ENCODE data around the gene ACBD3. TPM values are rescaled to one million over a fixed set of nuclear protein-coding genes. Genes with fewer than 3 reads are reported as not detected.

Gene ACBD3
- total RNA-seq, 4 donors from 2014 or later, result 37.0 to 64.7 (median 52.1) TPM

- no peak for TF ChIP-seq CTCF (IDR thresholded peaks at IDR 0.05)
- no peak for TF ChIP-seq POLR2A (IDR thresholded peaks at IDR 0.05)
- WGBS, 2 donors, result 91 to 94% methylated on average over 2 to 4 of the region's 4 CpGs
- Histone ChIP-seq H3K4me1 (peaks cover 11 to 36% (median 20%) of the 10 kb centered on the region in 3 donors), H3K27ac (no peak overlapping the region), H3K9me3 (no peaks in the 10 kb centered on the region), H3K4me3 (no peak overlapping the region), H3K36me3 (no peaks in the 10 kb centered on the region), H3K27me3 (no peaks in the 10 kb centered on the region)
- intact Hi-C loops (cut with DNase I), result no loop called here
- DNase-seq, result no peak
These were observed 68.2 kb downstream of the ACBD3 start for GRCh38 chr1:226118357-226118756.

GRCh38 chr1:226117330-226117729 is 69.2 kb downstream of the ACBD3 start:
- Histone ChIP-seq H3K9me3 (no peaks in the 10 kb centered on the region), H3K4me3 (no peak overlapping the region), H3K36me3 (no peaks in the 10 kb centered on the region), H3K27ac (no peak overlapping the region), H3K27me3 (no peaks in the 10 kb centered on the region), H3K4me1 (peaks cover 2 to 28% (median 13%) of the 10 kb centered on the region in 3 donors)
- TF ChIP-seq POLR2A (IDR thresholded peaks at IDR 0.05) (no peak), CTCF (IDR thresholded peaks at IDR 0.05) (no peak)
- 78 to 89% methylated on average over 5 to 6 of the region's 6 CpGs for whole genome bisulfite sequencing, 2 donors
- intact Hi-C loops (cut with DNase I), result no loop called here
- DNase-seq, result no peak

- 29 to 61% methylated on average over 3 of the region's 3 CpGs for WGBS, 2 donors
- no peak overlapping the region for H3K4me3 ChIP-seq
- no peaks in the 10 kb centered on the region for H3K9me3 ChIP-seq
- peaks cover 0 to 31% (median 15%) of the 10 kb centered on the region in 3 donors for H3K4me1 ChIP-seq
- intact Hi-C loops (cut with DNase I), result no loop called here
- no peaks in the 10 kb centered on the region for H3K36me3 ChIP-seq
- H3K27ac ChIP-seq, result no peak overlapping the region
- TF ChIP-seq POLR2A (IDR thresholded peaks at IDR 0.05) (no peak), CTCF (IDR thresholded peaks at IDR 0.05) (no peak)
- DNase-seq, result no peak
- no peaks in the 10 kb centered on the region for H3K27me3 ChIP-seq
These were observed 69.9 kb downstream of the ACBD3 start for GRCh38 chr1:226116673-226117072.

- Histone ChIP-seq H3K4me1 (peaks cover 13 to 55% (median 30%) of the 10 kb centered on the region in 3 donors), H3K4me3 (no peak overlapping the region), H3K36me3 (no peaks in the 10 kb centered on the region), H3K27ac (no peak overlapping the region), H3K9me3 (no peaks in the 10 kb centered on the region), H3K27me3 (no peaks in the 10 kb centered on the region)
- WGBS, 2 donors, result 89 to 96% methylated on average over 3 of the region's 3 CpGs
- TF ChIP-seq POLR2A (IDR thresholded peaks at IDR 0.05) (no peak), CTCF (IDR thresholded peaks at IDR 0.05) (no peak)
- DNase-seq, result no peak
- intact Hi-C loops (cut with DNase I), result loop anchor here (5.0 kb wide), 1 partner anchor 115 kb away; the partner anchor contains the start of gene SDE2
These were observed 73.9 kb downstream of the ACBD3 start for GRCh38 chr1:226112626-226113025.

GRCh38 chr1:226111883-226112261 is 74.7 kb downstream of the ACBD3 start:
- Histone ChIP-seq H3K9me3 (no peaks in the 10 kb centered on the region), H3K36me3 (no peaks in the 10 kb centered on the region), H3K4me3 (no peak overlapping the region), H3K4me1 (peaks cover 13 to 62% (median 30%) of the 10 kb centered on the region in 3 donors), H3K27me3 (no peaks in the 10 kb centered on the region), H3K27ac (peak overlapping the region in 2 of 4 donors; percentile 10 to 97)
- TF ChIP-seq CTCF (IDR thresholded peaks at IDR 0.05) (no peak), POLR2A (IDR thresholded peaks at IDR 0.05) (no peak)
- no peak for DNase-seq
- intact Hi-C loops (cut with DNase I), result loop anchor here (5.0 kb wide), 1 partner anchor 115 kb away; the partner anchor contains the start of gene SDE2
- 47% methylated on average over 3 of the region's 7 CpGs; no CpG with 5 or more reads in 1 of the 2 donors for WGBS, 2 donors

Data from esophagus squamous epithelium (tissue), 5 donors.